B cell (primary cell): ENCODE measurements around the gene BHLHA15. TPM values are rescaled to one million over a fixed set of nuclear protein-coding genes. Genes with fewer than 3 reads are reported as not detected.

Experiments
- ATAC-seq: fragments of 200-7000 bp; cut with Tn5 transposase; one replicate; pipeline ENCODE4 v1.10.0; 2021; ENCODE audit warnings: low read depth, mild to moderate bottlenecking, moderate number of reproducible peaks, moderate library complexity
- CTCF ChIA-PET: fragments of 350-600 bp; sonication (Branson Sonifier 250); formaldehyde crosslinking; loops from one replicate; lab custom pipeline; 2021; ENCODE audit warnings: antibody characterized with exemption, inconsistent platforms; lab: Charles Lee
- POLR2A ChIA-PET: fragments of 350-600 bp; sonication (Branson Sonifier 250); formaldehyde crosslinking; loops from one replicate; lab custom pipeline; 2021; ENCODE audit warnings: antibody characterized with exemption; lab: Charles Lee
- DNase-seq: peaks from one replicate; pipeline ENCODE4 v3.0.0; 2013
- H2AFZ ChIP-seq: 2 replicates; pipeline ENCODE4 v1.6.1; 2012; ENCODE audit warnings: mild to moderate bottlenecking, low read depth, low read length; ENCODE audit not compliant: insufficient read depth, poor library complexity, severe bottlenecking
- H3K27ac ChIP-seq, 2 donors: 1 replicate in 1 of 2; 2 replicates in 1 of 2; pipeline ENCODE4 v1.5.1; 2012 to 2013; ENCODE audit warnings: low read length in 2 of 2, mild to moderate bottlenecking in 2 of 2, moderate library complexity in 1 of 2
- H3K27me3 ChIP-seq, 4 experiments: fragments of 200-600 bp in 1 of 4; sonication (generic) in 1 of 4; replicated peaks in 1 of 4; 1 replicate in 2 of 4; 2 replicates in 2 of 4; pipeline versions ENCODE4 v1.6.1 to v1.7.0; 2013 to 2016; ENCODE audit warnings: low read length in 3 of 4, mild to moderate bottlenecking in 2 of 4, mixed read lengths in 1 of 4, moderate library complexity in 1 of 4; ENCODE audit not compliant: insufficient read depth in 4 of 4, control insufficient read depth in 3 of 4; ENCODE audit errors: control extremely low read depth in 1 of 4
- H3K36me3 ChIP-seq, 2 experiments: replicated peaks in 1 of 2; 1 replicate in 1 of 2; 2 replicates in 1 of 2; pipeline versions ENCODE4 v1.6.1 to v1.7.1; 2013; ENCODE audit warnings: low read length in 1 of 2; ENCODE audit not compliant: insufficient read depth in 2 of 2, control insufficient read depth in 1 of 2; ENCODE audit errors: control extremely low read depth in 1 of 2, extremely low read depth in 1 of 2
- H3K4me1 ChIP-seq, 2 donors: fragments of 200-600 bp in 1 of 2; sonication (generic) in 1 of 2; 1 replicate in 1 of 2; 2 replicates in 1 of 2; pipeline versions ENCODE4 v1.5.1 to v1.6.1; 2013 to 2017; ENCODE audit warnings: low read length in 2 of 2; ENCODE audit not compliant: control insufficient read depth in 2 of 2, insufficient read depth in 2 of 2
- H3K4me2 ChIP-seq: replicated peaks from 2 replicates; pipeline ENCODE3; 2012; ENCODE audit warnings: mild to moderate bottlenecking, low read depth, low read length; ENCODE audit not compliant: poor library complexity, severe bottlenecking
- H3K4me3 ChIP-seq, 5 experiments: fragments of 200-600 bp in 1 of 5; sonication (generic) in 1 of 5; 1 replicate in 3 of 5; 2 replicates in 2 of 5; pipeline versions ENCODE4 v1.5.1 to v1.7.0; 2011 to 2016; ENCODE audit warnings: low read length in 4 of 5, mild to moderate bottlenecking in 4 of 5, low read depth in 2 of 5, control low read depth in 1 of 5, moderate library complexity in 1 of 5; ENCODE audit not compliant: insufficient read depth in 1 of 5; ENCODE audit errors: control extremely low read depth in 1 of 5, extremely low read depth in 1 of 5
- H3K79me2 ChIP-seq: fragments of 200-600 bp; sonication (generic); one replicate; pipeline ENCODE4 v1.6.0; 2016; ENCODE audit warnings: low read length; ENCODE audit not compliant: control insufficient read depth, insufficient read depth
- H3K9ac ChIP-seq: fragments of 200-600 bp; sonication (generic); 2 replicates; pipeline ENCODE4 v1.6.1; 2017; ENCODE audit warnings: mild to moderate bottlenecking, low read length, moderate library complexity
- H3K9me3 ChIP-seq, 3 donors: one replicate each; pipeline versions ENCODE4 v1.6.1 to v1.7.1; 2013; ENCODE audit warnings: low read length in 2 of 3; ENCODE audit not compliant: control insufficient read depth in 2 of 3, insufficient read depth in 1 of 3; ENCODE audit errors: control extremely low read depth in 1 of 3
- H4K20me1 ChIP-seq: 2 replicates; pipeline ENCODE4 v1.6.0; 2012; ENCODE audit warnings: mild to moderate bottlenecking, low read length; ENCODE audit not compliant: insufficient read depth, control insufficient read depth, poor library complexity, severe bottlenecking
- H3K27ac Mint-ChIP-seq: one replicate; pipeline ENCODE4 v1.8.0; 2021; ENCODE audit warnings: mixed read lengths
- H3K27me3 Mint-ChIP-seq: one replicate; pipeline ENCODE4 v1.8.0; 2021; ENCODE audit warnings: mixed read lengths
- H3K4me1 Mint-ChIP-seq: one replicate; pipeline ENCODE4 v1.8.0; 2021; ENCODE audit warnings: mixed read lengths
- H3K4me3 Mint-ChIP-seq: one replicate; pipeline ENCODE4 v1.8.0; 2021; ENCODE audit warnings: mixed read lengths
- H3K9me3 Mint-ChIP-seq: one replicate; pipeline ENCODE4 v1.8.0; 2022; ENCODE audit warnings: mixed read lengths; ENCODE audit not compliant: insufficient read depth
- EZH2 ChIP-seq: IDR thresholded peaks from 2 replicates; pipeline ENCODE4 v1.6.1; 2012; ENCODE audit warnings: borderline replicate concordance, low read depth, mild to moderate bottlenecking, moderate library complexity, low read length; ENCODE audit not compliant: insufficient read depth, poor library complexity, severe bottlenecking
- WGBS: methylation state at CpG from one replicate; pipeline ENCODE4 v1.1.5; 2013; ENCODE audit warnings: missing lambda C conversion rate; ENCODE audit not compliant: insufficient coverage; 5-methylcytosine and 5-hydroxymethylcytosine counted together
- intact Hi-C: fragments of 100-400 bp; cut with micrococcal nuclease; formaldehyde crosslinking; loops from one replicate; pipeline ENCODE4 v1.10.0; 2022
- polyA plus RNA-seq: library from polyadenylated mRNA; depleted of rRNA; stranded (reverse); fragments of >200 nt; gene quantifications from 2 replicates; pipeline ENCODE4 v1.2.3, GENCODE V29; 2012
- total RNA-seq, 2 donors: library from RNA; stranded (reverse); fragments of 120-200 nt in 1 of 2; gene quantifications; 1 replicate in 1 of 2; 2 replicates in 1 of 2; pipeline versions ENCODE4 v1.2.3 to v1.2.4, GENCODE V29; 2013 to 2022
- TF ChIP-seq, protein P1 (sequence below): fragments of 200-600 bp; IDR thresholded peaks from one replicate; pipeline ENCODE4 v1.8.0; 2022; ENCODE audit warnings: antibody characterized with exemption, mild to moderate bottlenecking

The BHLHA15 gene
- total and polyA plus RNA-seq, 2 donors (not counting 1 experiment from before 2014, with no cell fraction given): 0.74 to 2.2 TPM

DNA sequence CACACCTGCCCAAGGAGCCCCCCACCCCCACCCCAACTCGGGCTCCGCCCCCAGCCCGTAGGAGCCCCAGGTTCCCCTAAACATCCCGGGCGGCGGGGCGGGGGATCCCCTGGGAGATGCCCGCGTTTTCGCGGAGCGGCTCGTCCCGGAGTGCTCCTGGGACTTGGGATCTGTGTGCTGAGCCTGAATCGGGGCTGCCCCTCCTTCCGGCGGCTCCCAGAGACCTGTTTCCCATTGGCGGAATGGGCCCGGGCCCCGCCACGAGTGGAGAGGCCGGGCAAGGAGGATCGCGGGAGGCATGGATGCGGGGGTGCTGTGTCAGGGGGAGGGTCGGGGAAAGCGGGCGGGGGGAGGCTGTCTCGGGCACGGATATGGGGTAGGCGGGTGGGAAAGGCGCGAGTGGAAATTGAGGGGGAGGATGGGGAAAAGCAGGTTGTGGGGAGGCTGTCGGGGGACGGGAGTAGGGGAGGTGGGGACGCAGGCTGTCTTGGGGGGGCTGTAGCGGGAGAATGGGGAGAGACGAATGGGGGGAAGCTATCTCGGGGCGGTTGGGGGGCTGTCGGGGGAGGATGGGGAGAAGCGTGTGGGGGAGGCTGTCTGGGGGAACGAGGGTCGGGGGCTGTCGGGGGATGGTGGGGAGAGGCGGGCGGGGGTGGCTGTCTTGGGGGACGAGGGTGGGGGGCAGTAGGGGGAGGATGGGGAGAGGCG lies 572 bp upstream of the BHLHA15 start:
- Histone ChIP-seq H3K36me3 (peaks cover 0 to 7% of the 10 kb centered on the region in 2 experiments), H3K4me3 (peak overlapping the region in 1 of 5 experiments; percentile 24), H2AFZ (no peak overlapping the region), H3K9ac (no peak overlapping the region), H3K4me2 (peak overlapping the region; percentile 61), H3K27me3 (peaks cover 0 to 29% (median 8%) of the 10 kb centered on the region in 4 experiments), H3K4me1 (peaks cover 12 to 14% of the 10 kb centered on the region in 2 donors), H3K79me2 (no peaks in the 10 kb centered on the region), H3K27ac (no peak overlapping the region), H4K20me1 (peaks cover 3% of the 10 kb centered on the region), H3K9me3 (peaks cover 0 to 20% (median 0%) of the 10 kb centered on the region in 3 donors)
- H3K27ac Mint-ChIP-seq: no peak overlapping the region
- peaks cover 15% of the 10 kb centered on the region for H3K27me3 Mint-ChIP-seq
- peak overlapping the region; percentile 60 for H3K4me3 Mint-ChIP-seq
- POLR2A ChIA-PET: interaction anchor here (0.7 kb wide), 1 partner anchor 8 kb away, joined by 4 read pairs; no protein-coding TSS in a partner anchor
- WGBS: 10% methylated on average over 23 of the region's 49 CpGs
- CTCF ChIA-PET: no interaction called here
- intact Hi-C loops: no loop called here
- no peak for ATAC-seq
- DNase-seq: no peak
- H3K4me1 Mint-ChIP-seq: peaks cover 15% of the 10 kb centered on the region
- no peaks in the 10 kb centered on the region for H3K9me3 Mint-ChIP-seq
- TF ChIP-seq, protein P1, sequence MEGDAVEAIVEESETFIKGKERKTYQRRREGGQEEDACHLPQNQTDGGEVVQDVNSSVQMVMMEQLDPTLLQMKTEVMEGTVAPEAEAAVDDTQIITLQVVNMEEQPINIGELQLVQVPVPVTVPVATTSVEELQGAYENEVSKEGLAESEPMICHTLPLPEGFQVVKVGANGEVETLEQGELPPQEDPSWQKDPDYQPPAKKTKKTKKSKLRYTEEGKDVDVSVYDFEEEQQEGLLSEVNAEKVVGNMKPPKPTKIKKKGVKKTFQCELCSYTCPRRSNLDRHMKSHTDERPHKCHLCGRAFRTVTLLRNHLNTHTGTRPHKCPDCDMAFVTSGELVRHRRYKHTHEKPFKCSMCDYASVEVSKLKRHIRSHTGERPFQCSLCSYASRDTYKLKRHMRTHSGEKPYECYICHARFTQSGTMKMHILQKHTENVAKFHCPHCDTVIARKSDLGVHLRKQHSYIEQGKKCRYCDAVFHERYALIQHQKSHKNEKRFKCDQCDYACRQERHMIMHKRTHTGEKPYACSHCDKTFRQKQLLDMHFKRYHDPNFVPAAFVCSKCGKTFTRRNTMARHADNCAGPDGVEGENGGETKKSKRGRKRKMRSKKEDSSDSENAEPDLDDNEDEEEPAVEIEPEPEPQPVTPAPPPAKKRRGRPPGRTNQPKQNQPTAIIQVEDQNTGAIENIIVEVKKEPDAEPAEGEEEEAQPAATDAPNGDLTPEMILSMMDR: no peak

DNA sequence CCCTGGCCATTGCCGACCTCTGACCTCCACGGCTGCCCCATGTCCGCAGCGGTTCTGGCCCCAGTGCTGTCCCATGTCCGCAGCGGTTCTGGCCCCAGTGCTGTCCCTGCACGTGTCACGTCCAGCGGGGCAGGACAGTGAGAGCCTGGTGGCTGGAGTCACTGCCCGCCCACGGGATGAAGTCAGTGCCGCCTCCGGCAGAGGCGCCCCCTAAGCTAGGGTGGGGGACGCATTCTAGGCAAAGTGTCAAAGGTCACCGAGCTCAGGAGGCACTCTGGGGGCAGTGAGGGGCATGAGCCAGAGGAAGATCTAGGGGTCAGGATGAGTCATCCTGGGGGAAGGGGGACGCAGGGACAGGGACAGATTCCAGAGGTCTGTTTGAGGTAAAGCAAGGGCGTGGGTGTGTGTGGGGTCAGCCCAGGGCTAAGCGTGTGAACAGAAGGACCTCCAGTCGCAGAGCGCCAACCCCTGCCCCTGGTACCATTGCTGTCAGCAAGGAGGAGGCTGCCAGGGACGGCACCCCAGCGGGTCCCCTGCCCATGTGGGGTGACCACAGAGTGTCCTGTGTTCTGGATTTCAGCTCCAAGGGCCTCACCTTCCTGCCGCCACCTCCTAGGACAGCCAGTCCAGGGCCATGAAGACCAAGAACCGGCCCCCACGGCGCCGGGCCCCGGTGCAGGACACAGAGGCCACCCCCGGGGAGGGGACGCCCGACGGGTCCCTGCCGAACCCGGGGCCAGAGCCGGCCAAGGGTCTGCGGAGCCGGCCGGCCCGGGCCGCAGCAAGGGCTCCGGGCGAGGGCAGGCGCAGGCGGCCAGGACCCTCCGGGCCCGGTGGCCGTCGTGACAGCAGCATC lies 665 bp downstream of the BHLHA15 start:
- peaks cover 12 to 14% of the 10 kb centered on the region in 2 donors for H3K4me1 ChIP-seq
- peaks cover 0 to 25% (median 8%) of the 10 kb centered on the region in 4 experiments for H3K27me3 ChIP-seq
- peak overlapping the region; percentile 32 for H3K9ac ChIP-seq
- ATAC-seq: no peak
- CTCF ChIA-PET: interaction anchor here (0.8 kb wide), 1 partner anchor 9 kb away, joined by 3 read pairs; no protein-coding TSS in a partner anchor
- intact Hi-C loops: no loop called here
- POLR2A ChIA-PET: no interaction called here
- H3K4me3 Mint-ChIP-seq: peak overlapping the region; percentile 73
- H3K4me1 Mint-ChIP-seq: peaks cover 12% of the 10 kb centered on the region
- H3K27me3 Mint-ChIP-seq: peaks cover 10% of the 10 kb centered on the region
- H3K4me2 ChIP-seq: peak overlapping the region; percentile 73
- 90% methylated on average over 49 of the region's 49 CpGs for WGBS
- H3K27ac Mint-ChIP-seq: peak overlapping the region; percentile 5
- peaks cover 0 to 6% of the 10 kb centered on the region in 2 experiments for H3K36me3 ChIP-seq
- H4K20me1 ChIP-seq: peaks cover 16% of the 10 kb centered on the region
- H3K27ac ChIP-seq: no peak overlapping the region
- peak overlapping the region in 3 of 5 experiments; percentile 8 to 31 (median 24) for H3K4me3 ChIP-seq
- peaks cover 0 to 15% (median 0%) of the 10 kb centered on the region in 3 donors for H3K9me3 ChIP-seq
- no peak for DNase-seq
- TF ChIP-seq EZH2: no peak
- TF ChIP-seq, protein P1: no peak
- no peaks in the 10 kb centered on the region for H3K79me2 ChIP-seq
- H3K9me3 Mint-ChIP-seq: no peaks in the 10 kb centered on the region
- no peak overlapping the region for H2AFZ ChIP-seq
